H1 (cell line): ENCODE measurements around the gene LAIR1. TPM values are rescaled to one million over a fixed set of nuclear protein-coding genes. Genes with fewer than 3 reads are reported as not detected.

ENCODE experiments used
- CTCF ChIA-PET: fragments of 300-600 bp; sonication (Branson Sonifier 250); formaldehyde crosslinking; loops from one replicate; lab custom pipeline; 2021; ENCODE audit not compliant: partially characterized antibody; lab: Charles Lee
- POLR2A ChIA-PET: fragments of 300-600 bp; sonication (Branson Sonifier 250); formaldehyde crosslinking; loops from one replicate; lab custom pipeline; 2021; ENCODE audit warnings: inconsistent platforms; ENCODE audit not compliant: partially characterized antibody; lab: Charles Lee
- DNase-seq, 2 experiments: peaks; one replicate each; pipeline versions ENCODE4 v3.0.0 to v3.0.0-alpha.2; 2010 to 2022; ENCODE audit warnings: low spot score in 2 of 2, low read depth in 1 of 2, mixed read lengths in 1 of 2
- FAIRE-seq: peaks from 2 replicates; lab custom pipeline; 2011; peaks lifted over from hg19 to GRCh38; lab: Jason Lieb, UNC
- H2AFZ ChIP-seq: 2 replicates; pipeline ENCODE4 v1.8.1; 2012; ENCODE audit warnings: low read length, inconsistent platforms
- H2AK5ac ChIP-seq: 2 replicates; pipeline ENCODE4 v1.6.1; 2013; ENCODE audit warnings: low read depth, low read length
- H2BK120ac ChIP-seq: replicated peaks from 2 replicates; pipeline ENCODE3; 2013; ENCODE audit warnings: low read depth, low read length, inconsistent platforms
- H2BK12ac ChIP-seq: 2 replicates; pipeline ENCODE4 v1.6.1; 2013; ENCODE audit warnings: low read depth, low read length
- H2BK15ac ChIP-seq: 2 replicates; pipeline ENCODE4 v1.6.1; 2013; ENCODE audit warnings: low read length
- H2BK20ac ChIP-seq: 2 replicates; pipeline ENCODE4 v1.6.1; 2013; ENCODE audit warnings: low read length
- H2BK5ac ChIP-seq: 2 replicates; pipeline ENCODE4 v1.6.1; 2013; ENCODE audit warnings: low read depth, low read length
- H3K14ac ChIP-seq: 2 replicates; pipeline ENCODE4 v1.6.1; 2013; ENCODE audit warnings: inconsistent platforms; ENCODE audit not compliant: insufficient read length
- H3K18ac ChIP-seq: 2 replicates; pipeline ENCODE4 v1.6.1; 2013; ENCODE audit warnings: low read length; ENCODE audit errors: extremely low read depth
- H3K23ac ChIP-seq: 2 replicates; pipeline ENCODE4 v1.6.1; 2013; ENCODE audit warnings: inconsistent platforms; ENCODE audit not compliant: insufficient read length
- H3K23me2 ChIP-seq: 2 replicates; pipeline ENCODE4 v1.6.1; 2013; ENCODE audit warnings: low read depth, low read length
- H3K27ac ChIP-seq: 2 replicates; pipeline ENCODE4 v1.6.1; 2011; ENCODE audit warnings: low read depth, low read length, inconsistent platforms
- H3K27me3 ChIP-seq, 4 experiments: replicated peaks in 1 of 4; 1 replicate in 1 of 4; 2 replicates in 3 of 4; pipeline versions ENCODE4 v1.6.1 to v1.8.1; 2011 to 2013; ENCODE audit warnings: low read length in 3 of 4, mild to moderate bottlenecking in 3 of 4, inconsistent platforms in 2 of 4, mixed read lengths in 2 of 4, moderate library complexity in 1 of 4; ENCODE audit not compliant: control insufficient read depth in 3 of 4, insufficient read depth in 3 of 4; ENCODE audit errors: extremely low read depth in 1 of 4
- H3K36me3 ChIP-seq, 4 experiments: 2 replicates each; pipeline versions ENCODE4 v1.6.1 to v1.8.1; 2011 to 2013; ENCODE audit warnings: mild to moderate bottlenecking in 4 of 4, low read length in 3 of 4, moderate library complexity in 2 of 4, control low read depth in 1 of 4, inconsistent platforms in 1 of 4; ENCODE audit not compliant: insufficient read depth in 4 of 4, control insufficient read depth in 2 of 4
- H3K4ac ChIP-seq: replicated peaks from 2 replicates; pipeline ENCODE3; 2013; ENCODE audit warnings: low read length, low read depth, mixed read lengths, inconsistent platforms; ENCODE audit not compliant: insufficient read length
- H3K4me1 ChIP-seq, 4 experiments: replicated peaks in 1 of 4; 1 replicate in 1 of 4; 2 replicates in 3 of 4; pipeline versions ENCODE4 v1.6.1 to v1.8.1; 2011 to 2013; ENCODE audit warnings: low read length in 3 of 4, inconsistent platforms in 2 of 4, mixed read lengths in 1 of 4; ENCODE audit not compliant: insufficient read depth in 4 of 4, control insufficient read depth in 3 of 4
- H3K4me2 ChIP-seq, 2 experiments: 2 replicates each; pipeline versions ENCODE4 v1.6.1 to v1.8.1; 2011 to 2013; ENCODE audit warnings: low read depth in 2 of 2, low read length in 2 of 2, control low read depth in 1 of 2, inconsistent platforms in 1 of 2, mild to moderate bottlenecking in 1 of 2; ENCODE audit not compliant: insufficient read depth in 1 of 2
- H3K4me3 ChIP-seq, 4 experiments: fragments of 200-600, 300-600 bp in 1 of 4; sonication (generic), shearing (Covaris generic), sonication (Bioruptor Twin) in 1 of 4; 2 replicates each; pipeline versions ENCODE4 v1.5.1 to v1.8.1; 2011 to 2016; ENCODE audit warnings: low read length in 4 of 4, low read depth in 3 of 4, control low read depth in 2 of 4, inconsistent platforms in 2 of 4, mild to moderate bottlenecking in 2 of 4, mixed read lengths in 1 of 4, moderate library complexity in 1 of 4; ENCODE audit not compliant: insufficient read depth in 2 of 4; ENCODE audit errors: extremely low read depth in 1 of 4
- H3K56ac ChIP-seq: replicated peaks from 2 replicates; pipeline ENCODE3; 2013; ENCODE audit warnings: low read depth, mild to moderate bottlenecking, mixed read lengths, low read length, inconsistent platforms; ENCODE audit not compliant: insufficient read length
- H3K79me1 ChIP-seq: 2 replicates; pipeline ENCODE4 v1.6.1; 2013; ENCODE audit warnings: low read depth, low read length, control low read depth
- H3K79me2 ChIP-seq, 2 experiments: 2 replicates each; pipeline versions ENCODE4 v1.6.1 to v1.8.1; 2012 to 2013; ENCODE audit warnings: low read length in 2 of 2, mild to moderate bottlenecking in 2 of 2, inconsistent platforms in 1 of 2; ENCODE audit not compliant: insufficient read depth in 2 of 2, control insufficient read depth in 1 of 2
- H3K9ac ChIP-seq, 4 experiments: replicated peaks in 1 of 4; 1 replicate in 1 of 4; 2 replicates in 3 of 4; pipeline versions ENCODE4 v1.6.1 to v1.8.1; 2011 to 2013; ENCODE audit warnings: low read depth in 3 of 4, low read length in 3 of 4, control low read depth in 2 of 4, mild to moderate bottlenecking in 2 of 4, moderate library complexity in 2 of 4, inconsistent platforms in 1 of 4; ENCODE audit errors: extremely low read depth in 1 of 4
- H3K9me3 ChIP-seq, 2 experiments: 2 replicates each; pipeline versions ENCODE4 v1.6.1 to v1.8.1; 2012 to 2013; ENCODE audit warnings: mild to moderate bottlenecking in 2 of 2, moderate library complexity in 2 of 2, control low read depth in 1 of 2, inconsistent platforms in 1 of 2, low read depth in 1 of 2, low read length in 1 of 2, mixed read lengths in 1 of 2; ENCODE audit not compliant: insufficient read depth in 2 of 2
- H4K20me1 ChIP-seq, 2 experiments: replicated peaks in 1 of 2; 2 replicates each; pipeline versions ENCODE3 to v1.8.1; 2011 to 2013; ENCODE audit warnings: inconsistent platforms in 2 of 2, low read length in 2 of 2, mild to moderate bottlenecking in 1 of 2; ENCODE audit not compliant: insufficient read depth in 2 of 2, control insufficient read depth in 1 of 2
- H4K5ac ChIP-seq: 2 replicates; pipeline ENCODE4 v1.6.1; 2013; ENCODE audit warnings: low read length, low read depth, mixed read lengths, inconsistent platforms; ENCODE audit not compliant: insufficient read length
- H4K8ac ChIP-seq: 2 replicates; pipeline ENCODE4 v1.8.0; 2013; ENCODE audit warnings: mild to moderate bottlenecking, moderate library complexity, low read length, inconsistent platforms; ENCODE audit not compliant: insufficient read depth; ENCODE audit errors: extremely low read depth
- H4K91ac ChIP-seq: replicated peaks from 2 replicates; pipeline ENCODE3; 2013; ENCODE audit warnings: low read length, mixed read lengths, inconsistent platforms; ENCODE audit not compliant: insufficient read length
- CTCF ChIP-seq, 3 experiments: IDR thresholded peaks; 1 replicate in 2 of 3; 2 replicates in 1 of 3; pipeline versions ENCODE4 v1.5.1 to v1.6.1; 2011; ENCODE audit warnings: low read length in 3 of 3, mild to moderate bottlenecking in 3 of 3, inconsistent platforms in 2 of 3, low read depth in 1 of 3, moderate library complexity in 1 of 3; ENCODE audit not compliant: insufficient read depth in 1 of 3; ENCODE audit errors: control extremely low read depth in 1 of 3
- GABPA ChIP-seq: IDR thresholded peaks from 2 replicates; pipeline ENCODE4 v1.6.1; 2011; ENCODE audit warnings: mild to moderate bottlenecking, low read length, moderate library complexity, borderline replicate concordance; ENCODE audit not compliant: insufficient read depth
- SAP30 ChIP-seq: fragments of 300-600 bp; sonication (generic); IDR thresholded peaks from 2 replicates; pipeline ENCODE4 v1.7.1; 2012; ENCODE audit warnings: low read length, moderate library complexity, mild to moderate bottlenecking, inconsistent platforms; ENCODE audit not compliant: insufficient read depth, insufficient replicate concordance
- WGBS, 2 experiments: shearing (Covaris generic) in 1 of 2; methylation state at CpG; one replicate each; pipeline versions ENCODE4 v1.1.6 to v1.1.7; 2013 to 2015; ENCODE audit warnings: low lambda C conversion rate in 2 of 2, mixed read lengths in 2 of 2, inconsistent platforms in 1 of 2, low coverage in 1 of 2, missing lambda C conversion rate in 1 of 2; ENCODE audit not compliant: insufficient replicate concordance in 2 of 2, insufficient coverage in 1 of 2, insufficient read length in 1 of 2; ENCODE audit errors: extremely low coverage in 1 of 2, missing lambda C conversion rate in 1 of 2; 5-methylcytosine and 5-hydroxymethylcytosine counted together
- polyA plus RNA-seq, 7 experiments: library from polyadenylated mRNA; depleted of rRNA in 3 of 7; stranded (reverse) in 5 of 7; unstranded in 2 of 7; fragments of >200 nt in 5 of 7; fragments of 200-250 nt in 2 of 7; gene quantifications; 1 replicate in 5 of 7; 2 replicates in 1 of 7; 4 replicates in 1 of 7; pipeline versions ENCODE4 v1.2.1 to v1.2.3, GENCODE V29; 2011 to 2013; ENCODE audit warnings: missing spikeins in 2 of 7, mixed read lengths in 2 of 7
- total RNA-seq: library from RNA; stranded (reverse); fragmentation: NEBNext Ultra II Directional; extraction: Animal tissue kit (Norgen Biotek cat#: 25700); gene quantifications from 2 replicates; pipeline ENCODE4 v1.2.1, GENCODE V29; 2021
- TF ChIP-seq, protein P1 (sequence below): IDR thresholded peaks from 2 replicates; pipeline ENCODE4 v1.6.1; 2012; ENCODE audit warnings: inconsistent platforms

Gene LAIR1
- total and polyA plus RNA-seq, 2 of the 8 experiments (the other 6 are each of a cell fraction or from before 2014, with no cell fraction given) = 0.18 TPM; not detected in 1

GRCh38 chr19:54312436-54313377 lies 52.0 kb downstream of the LAIR1 start, which contains the start of gene LILRA5:
TSS of gene LILRA5 (minus strand) at chr19:54313166. CDS start at chr19:54313019, 147 bp downstream.
- Histone ChIP-seq H3K23me2 (no peaks in the 10 kb centered on the region), H3K4me1 (no peaks in the 10 kb centered on the region; a peak in 1 of 7 replicates), H3K14ac (no peak within 1 kb of the TSS), H2BK120ac (no peak within 1 kb of the TSS), H3K4me3 (no peak within 1 kb of the TSS), H2BK15ac (no peak within 1 kb of the TSS), H3K56ac (no peak within 1 kb of the TSS), H3K36me3 (no peaks in the 10 kb centered on the region), H3K27ac (no peak within 1 kb of the TSS), H3K18ac (no peak within 1 kb of the TSS), H3K27me3 (no peaks in the 10 kb centered on the region), H3K79me1 (no peaks in the 10 kb centered on the region), H2BK5ac (0 out of 2 replicates have a peak within 1 kb of the TSS, but pooled peaks have one; percentile 21), H3K4me2 (no peak within 1 kb of the TSS), H4K20me1 (peaks cover 0 to 1% of the 10 kb centered on the region in 2 experiments), H3K9ac (no peak within 1 kb of the TSS), H3K23ac (no peak within 1 kb of the TSS), H2BK20ac (no peak within 1 kb of the TSS), H3K4ac (no peak within 1 kb of the TSS), H4K8ac (peak within 1 kb of the TSS; percentile 28; the same call in 1 of the 2 replicates), H2AFZ (no peak within 1 kb of the TSS), H4K5ac (no peak within 1 kb of the TSS), H4K91ac (no peak within 1 kb of the TSS), H3K79me2 (no peaks in the 10 kb centered on the region), H2BK12ac (no peak within 1 kb of the TSS), H3K9me3 (no peaks in the 10 kb centered on the region), H2AK5ac (no peak within 1 kb of the TSS)
- WGBS, 2 experiments = 86% methylated on average over 13 of the region's 13 CpGs; no CpG with 5 or more reads in 1 of the 2 experiments
- FAIRE-seq (no peak), DNase-seq (no peak)
- CTCF ChIA-PET = interaction anchor here (1.0 kb wide), 1 partner anchor 47 kb away, joined by 3 read pairs; no protein-coding TSS in a partner anchor
- POLR2A ChIA-PET = no interaction called here
- TF ChIP-seq SAP30 (no peak), GABPA (no peak), CTCF (IDR thresholded peaks at IDR 0.05; ENCODE audit: control extremely low read depth in 1 of 3, insufficient read depth in 1 of 3, low read depth in 1 of 3, low read length in 3 of 3) (no peak)
- TF ChIP-seq, protein P1, sequence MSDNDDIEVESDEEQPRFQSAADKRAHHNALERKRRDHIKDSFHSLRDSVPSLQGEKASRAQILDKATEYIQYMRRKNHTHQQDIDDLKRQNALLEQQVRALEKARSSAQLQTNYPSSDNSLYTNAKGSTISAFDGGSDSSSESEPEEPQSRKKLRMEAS = no peak
